HL-60 (cell line): ENCODE measurements around the gene WDPCP.

ENCODE experiments used
- DNase-seq, 2 experiments: peaks; one replicate each; pipeline ENCODE4 v3.0.0-alpha.2; 2010 to 2020; ENCODE audit warnings: low read depth in 1 of 2, low spot score in 1 of 2
- H3K27ac ChIP-seq: fragments of 250-450 bp; sonication (Bioruptor Pico); replicated peaks from 2 replicates; pipeline ENCODE4 v1.5.1; 2020; ENCODE audit warnings: mild to moderate bottlenecking, moderate library complexity
- H3K27me3 ChIP-seq: fragments of 250-450 bp; sonication (Bioruptor Pico); 2 replicates; pipeline ENCODE4 v1.5.1; 2021; ENCODE audit warnings: mild to moderate bottlenecking, moderate library complexity; ENCODE audit not compliant: insufficient read depth, poor library complexity, severe bottlenecking
- H3K4me3 ChIP-seq: replicated peaks from 2 replicates; pipeline ENCODE4 v1.5.1; 2011; ENCODE audit warnings: mild to moderate bottlenecking, control low read depth, low read length; ENCODE audit not compliant: insufficient read depth
- CTCF ChIP-seq: IDR thresholded peaks from one replicate; pipeline ENCODE4 v1.5.1; 2011; ENCODE audit warnings: low read length, control low read depth, inconsistent platforms; ENCODE audit not compliant: insufficient read depth
- GABPA ChIP-seq: IDR thresholded peaks from 2 replicates; pipeline ENCODE4 v1.6.1; 2012; ENCODE audit warnings: low read depth
- POLR2AphosphoS5 ChIP-seq: IDR thresholded peaks from 2 replicates; pipeline ENCODE4 v1.6.1; 2012; ENCODE audit warnings: low read depth
- REST ChIP-seq: IDR thresholded peaks from 2 replicates; pipeline ENCODE4 v1.6.1; 2012; ENCODE audit warnings: low read depth; ENCODE audit not compliant: insufficient replicate concordance
- SPI1 ChIP-seq: IDR thresholded peaks from 2 replicates; pipeline ENCODE4 v1.6.1; 2012; ENCODE audit warnings: low read depth, mild to moderate bottlenecking, borderline replicate concordance

The WDPCP gene

DNA sequence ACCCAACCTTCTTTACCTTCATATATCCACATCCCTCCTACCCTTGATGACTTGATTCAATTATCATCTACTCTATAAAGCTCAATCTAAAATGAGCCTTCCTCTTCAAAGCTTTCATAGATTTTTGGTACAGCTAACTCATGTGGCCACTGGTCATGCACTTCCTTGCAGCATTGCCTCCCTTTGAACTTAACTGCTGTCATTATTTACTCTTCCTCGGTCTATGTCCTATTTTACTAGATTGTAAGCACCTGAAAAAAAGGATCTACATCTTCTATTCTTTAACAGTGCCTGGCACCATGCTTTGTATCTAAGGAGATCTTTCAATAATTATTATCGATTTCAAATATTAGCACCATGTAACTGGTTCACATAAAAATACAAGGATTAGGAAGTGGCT, 31.1 kb upstream of the WDPCP start:
- no peak overlapping the region for H3K27ac ChIP-seq
- H3K27me3 ChIP-seq, result no peaks in the 10 kb centered on the region
- H3K4me3 ChIP-seq, result no peak overlapping the region
- no peak for DNase-seq
- TF ChIP-seq CTCF (no peak), GABPA (no peak), POLR2AphosphoS5 (no peak), REST (no peak), SPI1 (no peak)

GRCh38 chr2:63617366-63617765, 29.1 kb upstream of the WDPCP start:
- Histone ChIP-seq H3K4me3 (no peak overlapping the region), H3K27me3 (no peaks in the 10 kb centered on the region), H3K27ac (no peak overlapping the region)
- TF ChIP-seq REST (no peak), GABPA (no peak), SPI1 (no peak), CTCF (no peak), POLR2AphosphoS5 (no peak)
- no peak for DNase-seq

- H3K27ac ChIP-seq, result no peak overlapping the region
- no peak for TF ChIP-seq SPI1
- TF ChIP-seq GABPA, result no peak
- TF ChIP-seq CTCF, result no peak
- no peak for TF ChIP-seq POLR2AphosphoS5
- no peak for TF ChIP-seq REST
- H3K4me3 ChIP-seq, result no peak overlapping the region
- DNase-seq, result no peak
- H3K27me3 ChIP-seq, result no peaks in the 10 kb centered on the region
Observed at GRCh38 chr2:63614983-63615945, 27.0 kb upstream of the WDPCP start.
